ENCODE data around the gene INO80B.

INO80B gene

GRCh38 chr2:74497777-74498499 lies 43.1 kb downstream of the INO80B start:
- TF ChIP-seq FOXM1 (IDR thresholded peaks at IDR 0.05; ENCODE audit: borderline replicate concordance, low read depth) (no peak), YY1 (IDR thresholded peaks at IDR 0.05; ENCODE audit: low read depth) (no peak), RAD21 (IDR thresholded peaks at IDR 0.05; ENCODE audit: low read depth) (no peak), NFIC (IDR thresholded peaks at IDR 0.05) (no peak), REST (IDR thresholded peaks at IDR 0.05; ENCODE audit: low read depth) (no peak), CREB1 (IDR thresholded peaks at IDR 0.05; ENCODE audit: low read depth) (no peak), ZBTB7A (IDR thresholded peaks at IDR 0.05; ENCODE audit: low read depth) (no peak), TEAD4 (IDR thresholded peaks at IDR 0.05) (no peak), EP300 (IDR thresholded peaks at IDR 0.05; ENCODE audit: borderline replicate concordance) (no peak), TAF1 (IDR thresholded peaks at IDR 0.05; ENCODE audit: low read depth) (no peak), EGR1 (IDR thresholded peaks at IDR 0.05) (no peak)

- TF ChIP-seq ZBTB7A (IDR thresholded peaks at IDR 0.05; ENCODE audit: low read depth) (no peak), MAX (IDR thresholded peaks at IDR 0.05) (no peak), FOXM1 (IDR thresholded peaks at IDR 0.05; ENCODE audit: borderline replicate concordance, low read depth) (no peak), TEAD4 (IDR thresholded peaks at IDR 0.05) (no peak), EGR1 (IDR thresholded peaks at IDR 0.05) (no peak), YY1 (IDR thresholded peaks at IDR 0.05; ENCODE audit: low read depth) (no peak), CEBPB (IDR thresholded peaks at IDR 0.05) (no peak)
These were observed 43.8 kb downstream of the INO80B start for GRCh38 chr2:74498500-74499266.

GRCh38 chr2:74499267-74499939 lies 44.5 kb downstream of the INO80B start, which contains the start of gene LBX2:
TSS of gene LBX2 (minus strand) at chr2:74499603. CDS start at chr2:74499537, 66 bp downstream.
- TF ChIP-seq MAX (IDR thresholded peaks at IDR 0.05): no peak

- TF ChIP-seq EP300 (IDR thresholded peaks at IDR 0.05; ENCODE audit: borderline replicate concordance): no peak
- no peak for TF ChIP-seq TEAD4 (IDR thresholded peaks at IDR 0.05)
These were observed 45.2 kb downstream of the INO80B start for GRCh38 chr2:74499940-74500577.

GRCh38 chr2:74500578-74500946 lies 45.7 kb downstream of the INO80B start:
- TF ChIP-seq YY1 (IDR thresholded peaks at IDR 0.05; ENCODE audit: low read depth): no peak
- no peak for TF ChIP-seq CREB1 (IDR thresholded peaks at IDR 0.05; ENCODE audit: low read depth)
- TF ChIP-seq REST (IDR thresholded peaks at IDR 0.05; ENCODE audit: low read depth): no peak
- no peak for TF ChIP-seq FOXM1 (IDR thresholded peaks at IDR 0.05; ENCODE audit: borderline replicate concordance, low read depth)
- TF ChIP-seq ZBTB7A (IDR thresholded peaks at IDR 0.05; ENCODE audit: low read depth): no peak
- no peak for TF ChIP-seq EP300 (IDR thresholded peaks at IDR 0.05; ENCODE audit: borderline replicate concordance)
- no peak for TF ChIP-seq NFIC (IDR thresholded peaks at IDR 0.05)

- no peak for TF ChIP-seq CREB1 (IDR thresholded peaks at IDR 0.05; ENCODE audit: low read depth)
- no peak for TF ChIP-seq TCF12 (IDR thresholded peaks at IDR 0.05; ENCODE audit: low read depth)
- peak; percentile 49 for TF ChIP-seq REST (IDR thresholded peaks at IDR 0.05; ENCODE audit: low read depth)
These were observed 46.6 kb downstream of the INO80B start for GRCh38 chr2:74501335-74502071.

All from Ishikawa (cell line).